Sigmoid colon (tissue), 4 donors: Measurements from ENCODE around the gene CFAP161.

Experiments used
- POLR2A ChIP-seq, 2 donors: fragments of 450-650 bp; IDR thresholded peaks; one replicate each; pipeline ENCODE4 v1.6.1; 2016; ENCODE audit warnings: antibody characterized with exemption in 2 of 2, mild to moderate bottlenecking in 2 of 2, moderate library complexity in 2 of 2
- POLR2AphosphoS5 ChIP-seq, 4 donors: sonication (generic); formaldehyde crosslinking; IDR thresholded peaks; one replicate each; pipeline ENCODE4 v1.6.1; 2017; ENCODE audit warnings: antibody characterized with exemption in 4 of 4
- TF ChIP-seq, protein P1 (sequence below), 4 experiments: fragments of 450-650 bp in 3 of 4; fragments of 200-600 bp in 1 of 4; IDR thresholded peaks; one replicate each; pipeline ENCODE4 v1.5.1; 2016 to 2019; ENCODE audit warnings: antibody characterized with exemption in 4 of 4, mild to moderate bottlenecking in 3 of 4, moderate library complexity in 2 of 4

DNA sequence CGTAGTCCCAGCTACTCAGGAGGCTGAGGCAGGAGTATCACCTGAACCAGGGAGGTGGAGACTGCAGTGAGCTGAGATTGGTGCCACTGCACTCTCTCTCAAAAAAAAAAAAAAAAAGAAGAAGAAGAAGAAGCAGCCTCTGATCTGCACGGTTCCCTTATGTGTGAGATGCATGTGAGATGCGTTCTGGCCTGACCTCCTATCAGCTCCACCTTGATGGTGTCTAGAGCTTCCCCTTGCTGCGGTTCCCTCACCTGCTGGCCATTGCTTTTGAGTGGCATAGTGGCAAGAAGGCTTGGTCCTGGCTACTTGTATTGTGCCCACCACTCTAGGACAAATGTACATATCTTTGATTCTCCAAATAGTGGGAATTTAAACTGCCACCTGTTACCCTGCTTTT is 49.4 kb upstream of the CFAP161 start:
- TF ChIP-seq POLR2A (IDR thresholded peaks at IDR 0.05) = no peak
- no peak for TF ChIP-seq POLR2AphosphoS5 (IDR thresholded peaks at IDR 0.05)
- TF ChIP-seq, protein P1, sequence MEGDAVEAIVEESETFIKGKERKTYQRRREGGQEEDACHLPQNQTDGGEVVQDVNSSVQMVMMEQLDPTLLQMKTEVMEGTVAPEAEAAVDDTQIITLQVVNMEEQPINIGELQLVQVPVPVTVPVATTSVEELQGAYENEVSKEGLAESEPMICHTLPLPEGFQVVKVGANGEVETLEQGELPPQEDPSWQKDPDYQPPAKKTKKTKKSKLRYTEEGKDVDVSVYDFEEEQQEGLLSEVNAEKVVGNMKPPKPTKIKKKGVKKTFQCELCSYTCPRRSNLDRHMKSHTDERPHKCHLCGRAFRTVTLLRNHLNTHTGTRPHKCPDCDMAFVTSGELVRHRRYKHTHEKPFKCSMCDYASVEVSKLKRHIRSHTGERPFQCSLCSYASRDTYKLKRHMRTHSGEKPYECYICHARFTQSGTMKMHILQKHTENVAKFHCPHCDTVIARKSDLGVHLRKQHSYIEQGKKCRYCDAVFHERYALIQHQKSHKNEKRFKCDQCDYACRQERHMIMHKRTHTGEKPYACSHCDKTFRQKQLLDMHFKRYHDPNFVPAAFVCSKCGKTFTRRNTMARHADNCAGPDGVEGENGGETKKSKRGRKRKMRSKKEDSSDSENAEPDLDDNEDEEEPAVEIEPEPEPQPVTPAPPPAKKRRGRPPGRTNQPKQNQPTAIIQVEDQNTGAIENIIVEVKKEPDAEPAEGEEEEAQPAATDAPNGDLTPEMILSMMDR (IDR thresholded peaks at IDR 0.05) = no peak
